ENCODE results near the gene PCDH18.

GRCh38 chr4:137470806-137471205 is 61.5 kb downstream of the PCDH18 start:
- TF ChIP-seq, protein P1, sequence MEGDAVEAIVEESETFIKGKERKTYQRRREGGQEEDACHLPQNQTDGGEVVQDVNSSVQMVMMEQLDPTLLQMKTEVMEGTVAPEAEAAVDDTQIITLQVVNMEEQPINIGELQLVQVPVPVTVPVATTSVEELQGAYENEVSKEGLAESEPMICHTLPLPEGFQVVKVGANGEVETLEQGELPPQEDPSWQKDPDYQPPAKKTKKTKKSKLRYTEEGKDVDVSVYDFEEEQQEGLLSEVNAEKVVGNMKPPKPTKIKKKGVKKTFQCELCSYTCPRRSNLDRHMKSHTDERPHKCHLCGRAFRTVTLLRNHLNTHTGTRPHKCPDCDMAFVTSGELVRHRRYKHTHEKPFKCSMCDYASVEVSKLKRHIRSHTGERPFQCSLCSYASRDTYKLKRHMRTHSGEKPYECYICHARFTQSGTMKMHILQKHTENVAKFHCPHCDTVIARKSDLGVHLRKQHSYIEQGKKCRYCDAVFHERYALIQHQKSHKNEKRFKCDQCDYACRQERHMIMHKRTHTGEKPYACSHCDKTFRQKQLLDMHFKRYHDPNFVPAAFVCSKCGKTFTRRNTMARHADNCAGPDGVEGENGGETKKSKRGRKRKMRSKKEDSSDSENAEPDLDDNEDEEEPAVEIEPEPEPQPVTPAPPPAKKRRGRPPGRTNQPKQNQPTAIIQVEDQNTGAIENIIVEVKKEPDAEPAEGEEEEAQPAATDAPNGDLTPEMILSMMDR (conservative IDR thresholded peaks at IDR 0.05), result no peak
- no peak for TF ChIP-seq EZH2 (IDR thresholded peaks at IDR 0.05; ENCODE audit: low read depth)

Data from PC-9 (cell line).